IMR-90 (cell line): ENCODE results near the gene FUT4. TPM values are rescaled to one million over a fixed set of nuclear protein-coding genes. Genes with fewer than 3 reads are reported as not detected.

Experiments
- ATAC-seq: fragments of 200-7000 bp; cut with Tn5 transposase; 2 replicates; pipeline ENCODE4 v1.9.1; 2020; ENCODE audit warnings: low read depth, mild to moderate bottlenecking, moderate library complexity
- BruUV-seq: library from RNA; stranded (reverse); fragments of 400-500 nt; replicated peaks from 2 replicates; lab custom pipeline; 2021; lab: Mats Ljungman, UMichigan
- CTCF ChIA-PET: fragments of 300-600 bp; formaldehyde crosslinking; extraction: SDS; loops from one replicate; lab custom pipeline; 2021; ENCODE audit warnings: antibody characterized with exemption; lab: Yijun Ruan, JAX
- POLR2A ChIA-PET: fragments of 300-600 bp; sonication (Branson Sonifier 250); formaldehyde crosslinking; loops from one replicate; lab custom pipeline; 2022; ENCODE audit warnings: antibody characterized with exemption; ENCODE audit not compliant: unreplicated experiment; lab: Charles Lee
- DNase-seq: peaks from one replicate; pipeline ENCODE4 v3.0.0; 2013
- H2AFZ ChIP-seq: replicated peaks from 2 replicates; pipeline ENCODE3; 2013; ENCODE audit warnings: low read length, mild to moderate bottlenecking; ENCODE audit not compliant: poor library complexity
- H2AK5ac ChIP-seq: 2 replicates; pipeline ENCODE4 v1.6.1; 2013; ENCODE audit warnings: low read depth, low read length, inconsistent platforms
- H2AK9ac ChIP-seq: replicated peaks from 2 replicates; pipeline ENCODE3; 2013; ENCODE audit warnings: mild to moderate bottlenecking, low read depth, low read length, moderate library complexity; ENCODE audit not compliant: poor library complexity
- H2BK120ac ChIP-seq: 2 replicates; pipeline ENCODE4 v1.6.1; 2013; ENCODE audit warnings: low read depth, low read length, inconsistent platforms
- H2BK15ac ChIP-seq: 3 replicates; pipeline ENCODE4 v1.6.1; 2013; ENCODE audit warnings: low read depth, low read length, inconsistent platforms
- H2BK20ac ChIP-seq: 2 replicates; pipeline ENCODE4 v1.6.1; 2013; ENCODE audit warnings: low read depth, mild to moderate bottlenecking, inconsistent platforms, low read length, moderate library complexity
- H2BK5ac ChIP-seq: 2 replicates; pipeline ENCODE4 v1.6.1; 2013; ENCODE audit warnings: mild to moderate bottlenecking, low read depth, low read length, inconsistent platforms; ENCODE audit not compliant: poor library complexity, severe bottlenecking
- H3K14ac ChIP-seq: replicated peaks from 2 replicates; pipeline ENCODE4 v1.6.1; 2013; ENCODE audit warnings: low read depth, low read length, inconsistent platforms
- H3K18ac ChIP-seq: 2 replicates; pipeline ENCODE4 v1.6.1; 2013; ENCODE audit warnings: low read depth, low read length, control low read depth
- H3K23ac ChIP-seq: 2 replicates; pipeline ENCODE4 v1.6.1; 2013; ENCODE audit warnings: low read depth, low read length, inconsistent platforms
- H3K27ac ChIP-seq: 2 replicates; pipeline ENCODE4 v1.5.1; 2013; ENCODE audit warnings: mild to moderate bottlenecking, control low read depth, low read length; ENCODE audit not compliant: insufficient read depth
- H3K27me3 ChIP-seq: 2 replicates; pipeline ENCODE4 v1.6.1; 2013; ENCODE audit warnings: low read length; ENCODE audit not compliant: control insufficient read depth, insufficient read depth
- H3K36me3 ChIP-seq: 2 replicates; pipeline ENCODE4 v1.6.1; 2013; ENCODE audit warnings: low read length, mixed read lengths; ENCODE audit not compliant: control insufficient read depth, insufficient read depth
- H3K4ac ChIP-seq: 2 replicates; pipeline ENCODE4 v1.6.1; 2013; ENCODE audit warnings: low read depth, low read length, inconsistent platforms
- H3K4me1 ChIP-seq: 2 replicates; pipeline ENCODE4 v1.6.1; 2013; ENCODE audit warnings: low read length, mixed read lengths; ENCODE audit not compliant: control insufficient read depth, insufficient read depth
- H3K4me2 ChIP-seq: 2 replicates; pipeline ENCODE4 v1.6.1; 2013; ENCODE audit warnings: low read depth, mild to moderate bottlenecking, control low read depth, low read length, moderate library complexity
- H3K4me3 ChIP-seq: 2 replicates; pipeline ENCODE4 v1.5.1; 2013; ENCODE audit warnings: low read depth, mild to moderate bottlenecking, control low read depth, low read length, moderate library complexity; ENCODE audit not compliant: insufficient read depth
- H3K56ac ChIP-seq: 2 replicates; pipeline ENCODE4 v1.6.1; 2013; ENCODE audit warnings: low read length, inconsistent platforms; ENCODE audit not compliant: insufficient read depth; ENCODE audit errors: extremely low read depth
- H3K79me1 ChIP-seq, 2 experiments: 2 replicates each; pipeline ENCODE4 v1.6.1; 2013; ENCODE audit warnings: low read length in 2 of 2, inconsistent platforms in 1 of 2, low read depth in 1 of 2
- H3K9ac ChIP-seq: 2 replicates; pipeline ENCODE4 v1.6.1; 2013; ENCODE audit warnings: low read depth, low read length, control low read depth
- H3K9me1 ChIP-seq: 2 replicates; pipeline ENCODE4 v1.6.1; 2013; ENCODE audit warnings: low read length, inconsistent platforms; ENCODE audit not compliant: insufficient read depth
- H3K9me3 ChIP-seq: 2 replicates; pipeline ENCODE4 v1.6.1; 2013; ENCODE audit warnings: low read length; ENCODE audit not compliant: control insufficient read depth, insufficient read depth
- H4K20me1 ChIP-seq: 2 replicates; pipeline ENCODE4 v1.6.1; 2013; ENCODE audit warnings: low read length, inconsistent platforms; ENCODE audit not compliant: insufficient read depth
- H4K5ac ChIP-seq: 2 replicates; pipeline ENCODE4 v1.6.1; 2013; ENCODE audit warnings: mild to moderate bottlenecking, low read depth, low read length, control low read depth
- H4K8ac ChIP-seq, 2 experiments: 2 replicates each; pipeline ENCODE4 v1.6.1; 2013; ENCODE audit warnings: low read depth in 2 of 2, low read length in 2 of 2, control low read depth in 1 of 2, inconsistent platforms in 1 of 2
- H4K91ac ChIP-seq: 2 replicates; pipeline ENCODE4 v1.6.1; 2013; ENCODE audit warnings: low read depth, low read length, inconsistent platforms; ENCODE audit not compliant: insufficient read depth
- MAZ ChIP-seq: IDR thresholded peaks from 2 replicates; pipeline ENCODE4 v1.6.1; 2012; ENCODE audit warnings: low read depth, mild to moderate bottlenecking, low read length, improper control_type of control experiment, moderate library complexity, borderline replicate concordance
- WGBS, 2 experiments: methylation state at CpG; one replicate each; pipeline versions ENCODE4 v1.1.5 to v1.1.7; 2013; ENCODE audit warnings: missing lambda C conversion rate in 2 of 2; ENCODE audit not compliant: insufficient read length in 1 of 2; ENCODE audit errors: extremely low coverage in 2 of 2; 5-methylcytosine and 5-hydroxymethylcytosine counted together
- dilution Hi-C: fragments of 300-500 bp; cut with HindIII; formaldehyde crosslinking; loops from one replicate; pipeline ENCODE4 v1.14.3; 2018; ENCODE audit warnings: low sequenced_read_pairs; ENCODE audit not compliant: unreplicated experiment
- in situ Hi-C: fragments of 300-500 bp; cut with MboI; formaldehyde crosslinking; loops from 3 replicates; pipeline ENCODE4 v1.14.3; 2019; ENCODE audit warnings: low sequenced_read_pairs, inconsistent platforms, mixed read lengths
- intact Hi-C: fragments of 100-400 bp; cut with micrococcal nuclease; formaldehyde crosslinking; loops from 2 replicates; pipeline ENCODE4 v1.10.0; 2022
- polyA plus RNA-seq, 3 experiments: library from polyadenylated mRNA; depleted of rRNA; stranded (reverse); fragments of >200 nt; gene quantifications; 2 replicates each; pipeline ENCODE4 v1.2.3, GENCODE V29; 2012; ENCODE audit warnings: low replicate concordance in 1 of 3
- total RNA-seq: library from RNA; depleted of rRNA; stranded (reverse); fragments of >200 nt; gene quantifications from 2 replicates; pipeline ENCODE4 v1.2.3, GENCODE V29; 2012

Gene FUT4
- total and polyA plus RNA-seq, 2 of the 4 experiments (the other 2 are of a cell fraction), result 2.2 to 2.4 TPM

- no peaks in the 10 kb centered on the region for H3K36me3 ChIP-seq
- H4K91ac ChIP-seq, result no peak overlapping the region
- no peak overlapping the region for H2BK15ac ChIP-seq
- no peaks in the 10 kb centered on the region for H3K79me1 ChIP-seq
- ATAC-seq, result no peak
- no peak overlapping the region for H4K8ac ChIP-seq
- no peaks in the 10 kb centered on the region for H3K9me1 ChIP-seq
- peaks cover 8% of the 10 kb centered on the region for H3K27me3 ChIP-seq
- H2BK5ac ChIP-seq, result no peak overlapping the region
- H3K18ac ChIP-seq, result no peak overlapping the region
- no peak overlapping the region for H2AK9ac ChIP-seq
- in situ Hi-C loops, result loop anchor here (5.0 kb wide), 1 partner anchor 82 kb away; no protein-coding TSS in a partner anchor
- H2AFZ ChIP-seq, result no peak overlapping the region
- no peak for DNase-seq
- H3K4ac ChIP-seq, result no peak overlapping the region
- WGBS, 2 experiments, result no CpG with 5 or more reads among the region's 2 CpGs
- H3K23ac ChIP-seq, result no peak overlapping the region
- no peak overlapping the region for H3K9ac ChIP-seq
- no TSS peak for BruUV-seq
- H3K56ac ChIP-seq, result no peak overlapping the region
- no peaks in the 10 kb centered on the region for H3K9me3 ChIP-seq
- no peak overlapping the region for H2BK120ac ChIP-seq
- H2AK5ac ChIP-seq, result no peak overlapping the region
- POLR2A ChIA-PET, result no interaction called here
- CTCF ChIA-PET, result interaction anchor here (1.1 kb wide), 1 partner anchor 620 kb away, joined by 4 read pairs; no protein-coding TSS in a partner anchor
- no peak overlapping the region for H3K4me2 ChIP-seq
- H3K4me1 ChIP-seq, result peaks cover 4% of the 10 kb centered on the region
- dilution Hi-C loops, result no loop called here
- H2BK20ac ChIP-seq, result no peak overlapping the region
- no peak overlapping the region for H3K14ac ChIP-seq
- no peak overlapping the region for H3K4me3 ChIP-seq
- intact Hi-C loops, result no loop called here
- H3K27ac ChIP-seq, result no peak overlapping the region
- H4K5ac ChIP-seq, result no peak overlapping the region
- H4K20me1 ChIP-seq, result no peaks in the 10 kb centered on the region
- no peak for TF ChIP-seq MAZ
These were observed 28.3 kb upstream of the FUT4 start for GRCh38 chr11:94515398-94515797.
